Measurements from ENCODE around the gene PCDHGA6. TPM values are rescaled to one million over a fixed set of nuclear protein-coding genes. Genes with fewer than 3 reads are reported as not detected.
A peak's percentile ranks its signal among the peaks of the same experiment; 100 is the strongest.

The PCDHGA6 gene
- total and polyA plus RNA-seq, 9 of the 15 experiments (the other 6 are each of a cell fraction or from before 2014, with no cell fraction given), result 0.01 to 0.18 (median 0.09) TPM; not detected in 1

DNA sequence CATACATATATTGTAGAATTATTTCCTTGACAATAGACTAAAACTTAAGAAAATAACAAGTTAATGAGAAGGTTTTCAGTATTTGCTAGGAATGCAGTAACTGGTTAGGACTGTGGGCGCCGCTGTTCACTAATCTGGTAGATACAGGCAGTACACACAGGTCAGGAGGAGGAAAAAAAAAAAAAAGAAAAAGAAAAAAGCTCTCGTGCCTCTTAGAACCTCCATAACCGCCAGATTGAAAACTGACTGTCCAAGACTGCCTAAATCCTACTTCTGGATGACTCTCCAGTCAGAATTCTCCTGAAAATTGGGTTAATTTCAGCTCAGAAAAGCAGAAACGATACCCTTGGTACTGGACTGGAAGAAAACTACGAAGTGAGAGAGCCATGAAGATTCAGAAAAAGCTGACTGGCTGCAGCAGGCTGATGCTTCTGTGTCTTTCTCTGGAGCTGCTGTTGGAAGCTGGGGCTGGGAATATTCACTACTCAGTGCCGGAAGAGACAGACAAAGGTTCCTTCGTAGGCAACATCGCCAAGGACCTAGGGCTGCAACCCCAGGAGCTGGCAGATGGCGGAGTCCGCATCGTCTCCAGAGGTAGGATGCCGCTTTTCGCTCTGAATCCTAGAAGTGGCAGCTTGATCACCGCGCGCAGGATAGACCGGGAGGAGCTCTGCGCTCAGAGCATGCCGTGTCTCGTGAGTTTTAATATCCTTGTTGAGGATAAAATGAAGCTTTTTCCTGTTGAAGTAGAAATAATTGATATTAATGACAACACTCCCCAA lies 43.2 kb upstream of the PCDHGA6 start, which contains the start of gene PCDHGA1 (continued):
- TF ChIP-seq, protein P1, sequence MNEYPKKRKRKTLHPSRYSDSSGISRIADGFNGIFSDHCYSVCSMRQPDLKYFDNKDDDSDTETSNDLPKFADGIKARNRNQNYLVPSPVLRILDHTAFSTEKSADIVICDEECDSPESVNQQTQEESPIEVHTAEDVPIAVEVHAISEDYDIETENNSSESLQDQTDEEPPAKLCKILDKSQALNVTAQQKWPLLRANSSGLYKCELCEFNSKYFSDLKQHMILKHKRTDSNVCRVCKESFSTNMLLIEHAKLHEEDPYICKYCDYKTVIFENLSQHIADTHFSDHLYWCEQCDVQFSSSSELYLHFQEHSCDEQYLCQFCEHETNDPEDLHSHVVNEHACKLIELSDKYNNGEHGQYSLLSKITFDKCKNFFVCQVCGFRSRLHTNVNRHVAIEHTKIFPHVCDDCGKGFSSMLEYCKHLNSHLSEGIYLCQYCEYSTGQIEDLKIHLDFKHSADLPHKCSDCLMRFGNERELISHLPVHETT (CRISPR knock-in tag; conservative IDR thresholded peaks at IDR 0.05 in 1 of 2, IDR thresholded peaks at IDR 0.05 in 1 of 2), result no peak
- TF ChIP-seq, protein P2, sequence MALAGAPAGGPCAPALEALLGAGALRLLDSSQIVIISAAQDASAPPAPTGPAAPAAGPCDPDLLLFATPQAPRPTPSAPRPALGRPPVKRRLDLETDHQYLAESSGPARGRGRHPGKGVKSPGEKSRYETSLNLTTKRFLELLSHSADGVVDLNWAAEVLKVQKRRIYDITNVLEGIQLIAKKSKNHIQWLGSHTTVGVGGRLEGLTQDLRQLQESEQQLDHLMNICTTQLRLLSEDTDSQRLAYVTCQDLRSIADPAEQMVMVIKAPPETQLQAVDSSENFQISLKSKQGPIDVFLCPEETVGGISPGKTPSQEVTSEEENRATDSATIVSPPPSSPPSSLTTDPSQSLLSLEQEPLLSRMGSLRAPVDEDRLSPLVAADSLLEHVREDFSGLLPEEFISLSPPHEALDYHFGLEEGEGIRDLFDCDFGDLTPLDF (CRISPR knock-in tag; IDR thresholded peaks at IDR 0.05), result no peak
- no peak for TF ChIP-seq POLR3G (IDR thresholded peaks at IDR 0.05; ENCODE audit: extremely low read depth, insufficient read length, insufficient replicate concordance)
- TF ChIP-seq, protein P3, sequence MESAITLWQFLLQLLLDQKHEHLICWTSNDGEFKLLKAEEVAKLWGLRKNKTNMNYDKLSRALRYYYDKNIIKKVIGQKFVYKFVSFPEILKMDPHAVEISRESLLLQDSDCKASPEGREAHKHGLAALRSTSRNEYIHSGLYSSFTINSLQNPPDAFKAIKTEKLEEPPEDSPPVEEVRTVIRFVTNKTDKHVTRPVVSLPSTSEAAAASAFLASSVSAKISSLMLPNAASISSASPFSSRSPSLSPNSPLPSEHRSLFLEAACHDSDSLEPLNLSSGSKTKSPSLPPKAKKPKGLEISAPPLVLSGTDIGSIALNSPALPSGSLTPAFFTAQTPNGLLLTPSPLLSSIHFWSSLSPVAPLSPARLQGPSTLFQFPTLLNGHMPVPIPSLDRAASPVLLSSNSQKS (CRISPR knock-in tag; IDR thresholded peaks at IDR 0.05), result no peak
- TF ChIP-seq, protein P4, sequence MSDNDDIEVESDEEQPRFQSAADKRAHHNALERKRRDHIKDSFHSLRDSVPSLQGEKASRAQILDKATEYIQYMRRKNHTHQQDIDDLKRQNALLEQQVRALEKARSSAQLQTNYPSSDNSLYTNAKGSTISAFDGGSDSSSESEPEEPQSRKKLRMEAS (CRISPR knock-in tag; IDR thresholded peaks at IDR 0.05), result no peak
- TF ChIP-seq ZNF695 (CRISPR knock-in tag; IDR thresholded peaks at IDR 0.05), result no peak
- no peak for TF ChIP-seq ILF3 (IDR thresholded peaks at IDR 0.05; ENCODE audit: borderline replicate concordance)
- TF ChIP-seq ZSCAN32 (CRISPR knock-in tag; IDR thresholded peaks at IDR 0.05), result no peak
- TF ChIP-seq, protein P5, sequence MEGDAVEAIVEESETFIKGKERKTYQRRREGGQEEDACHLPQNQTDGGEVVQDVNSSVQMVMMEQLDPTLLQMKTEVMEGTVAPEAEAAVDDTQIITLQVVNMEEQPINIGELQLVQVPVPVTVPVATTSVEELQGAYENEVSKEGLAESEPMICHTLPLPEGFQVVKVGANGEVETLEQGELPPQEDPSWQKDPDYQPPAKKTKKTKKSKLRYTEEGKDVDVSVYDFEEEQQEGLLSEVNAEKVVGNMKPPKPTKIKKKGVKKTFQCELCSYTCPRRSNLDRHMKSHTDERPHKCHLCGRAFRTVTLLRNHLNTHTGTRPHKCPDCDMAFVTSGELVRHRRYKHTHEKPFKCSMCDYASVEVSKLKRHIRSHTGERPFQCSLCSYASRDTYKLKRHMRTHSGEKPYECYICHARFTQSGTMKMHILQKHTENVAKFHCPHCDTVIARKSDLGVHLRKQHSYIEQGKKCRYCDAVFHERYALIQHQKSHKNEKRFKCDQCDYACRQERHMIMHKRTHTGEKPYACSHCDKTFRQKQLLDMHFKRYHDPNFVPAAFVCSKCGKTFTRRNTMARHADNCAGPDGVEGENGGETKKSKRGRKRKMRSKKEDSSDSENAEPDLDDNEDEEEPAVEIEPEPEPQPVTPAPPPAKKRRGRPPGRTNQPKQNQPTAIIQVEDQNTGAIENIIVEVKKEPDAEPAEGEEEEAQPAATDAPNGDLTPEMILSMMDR (IDR thresholded peaks at IDR 0.05 in 2 of 3, conservative IDR thresholded peaks at IDR 0.05 in 1 of 3; ENCODE audit: insufficient read depth in 2 of 3, low read depth in 1 of 3, low read length in 3 of 3), result peak; percentile 49 to 65 (median 55); a peak in 5 of 6 replicates
- TF ChIP-seq HNRNPL (IDR thresholded peaks at IDR 0.05; ENCODE audit: low read depth, low read length), result no peak
- no peak for TF ChIP-seq TCFL5 (CRISPR knock-in tag; conservative IDR thresholded peaks at IDR 0.05)
- TF ChIP-seq, protein P6, sequence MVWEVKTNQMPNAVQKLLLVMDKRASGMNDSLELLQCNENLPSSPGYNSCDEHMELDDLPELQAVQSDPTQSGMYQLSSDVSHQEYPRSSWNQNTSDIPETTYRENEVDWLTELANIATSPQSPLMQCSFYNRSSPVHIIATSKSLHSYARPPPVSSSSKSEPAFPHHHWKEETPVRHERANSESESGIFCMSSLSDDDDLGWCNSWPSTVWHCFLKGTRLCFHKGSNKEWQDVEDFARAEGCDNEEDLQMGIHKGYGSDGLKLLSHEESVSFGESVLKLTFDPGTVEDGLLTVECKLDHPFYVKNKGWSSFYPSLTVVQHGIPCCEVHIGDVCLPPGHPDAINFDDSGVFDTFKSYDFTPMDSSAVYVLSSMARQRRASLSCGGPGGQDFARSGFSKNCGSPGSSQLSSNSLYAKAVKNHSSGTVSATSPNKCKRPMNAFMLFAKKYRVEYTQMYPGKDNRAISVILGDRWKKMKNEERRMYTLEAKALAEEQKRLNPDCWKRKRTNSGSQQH (CRISPR knock-in tag; IDR thresholded peaks at IDR 0.05), result no peak
- TF ChIP-seq, protein P7, sequence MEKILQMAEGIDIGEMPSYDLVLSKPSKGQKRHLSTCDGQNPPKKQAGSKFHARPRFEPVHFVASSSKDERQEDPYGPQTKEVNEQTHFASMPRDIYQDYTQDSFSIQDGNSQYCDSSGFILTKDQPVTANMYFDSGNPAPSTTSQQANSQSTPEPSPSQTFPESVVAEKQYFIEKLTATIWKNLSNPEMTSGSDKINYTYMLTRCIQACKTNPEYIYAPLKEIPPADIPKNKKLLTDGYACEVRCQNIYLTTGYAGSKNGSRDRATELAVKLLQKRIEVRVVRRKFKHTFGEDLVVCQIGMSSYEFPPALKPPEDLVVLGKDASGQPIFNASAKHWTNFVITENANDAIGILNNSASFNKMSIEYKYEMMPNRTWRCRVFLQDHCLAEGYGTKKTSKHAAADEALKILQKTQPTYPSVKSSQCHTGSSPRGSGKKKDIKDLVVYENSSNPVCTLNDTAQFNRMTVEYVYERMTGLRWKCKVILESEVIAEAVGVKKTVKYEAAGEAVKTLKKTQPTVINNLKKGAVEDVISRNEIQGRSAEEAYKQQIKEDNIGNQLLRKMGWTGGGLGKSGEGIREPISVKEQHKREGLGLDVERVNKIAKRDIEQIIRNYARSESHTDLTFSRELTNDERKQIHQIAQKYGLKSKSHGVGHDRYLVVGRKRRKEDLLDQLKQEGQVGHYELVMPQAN (IDR thresholded peaks at IDR 0.05; ENCODE audit: borderline replicate concordance), result no peak
- TF ChIP-seq ZNF696 (CRISPR knock-in tag; conservative IDR thresholded peaks at IDR 0.05), result no peak
- no peak for TF ChIP-seq ZNF12 (CRISPR knock-in tag; IDR thresholded peaks at IDR 0.05)
- 0 out of 2 replicates have a peak, but pooled peaks have one; percentile 9 for TF ChIP-seq SMC3 (conservative IDR thresholded peaks at IDR 0.05; ENCODE audit: insufficient read depth, low read depth, low read length)
